NB4 (cell line): ENCODE data around the gene AKR1C2.

Experiments
- MYC ChIP-seq: IDR thresholded peaks from 2 replicates; pipeline ENCODE4 v1.6.1; 2011; ENCODE audit warnings: low read depth, low read length
- TF ChIP-seq, protein P1 (sequence below): IDR thresholded peaks from one replicate; pipeline ENCODE4 v1.5.1; 2012; ENCODE audit warnings: low read depth, low read length
- TF ChIP-seq, protein P2 (sequence below): IDR thresholded peaks from 2 replicates; pipeline ENCODE4 v1.6.1; 2011; ENCODE audit warnings: low read depth, low read length

- TF ChIP-seq, protein P1, sequence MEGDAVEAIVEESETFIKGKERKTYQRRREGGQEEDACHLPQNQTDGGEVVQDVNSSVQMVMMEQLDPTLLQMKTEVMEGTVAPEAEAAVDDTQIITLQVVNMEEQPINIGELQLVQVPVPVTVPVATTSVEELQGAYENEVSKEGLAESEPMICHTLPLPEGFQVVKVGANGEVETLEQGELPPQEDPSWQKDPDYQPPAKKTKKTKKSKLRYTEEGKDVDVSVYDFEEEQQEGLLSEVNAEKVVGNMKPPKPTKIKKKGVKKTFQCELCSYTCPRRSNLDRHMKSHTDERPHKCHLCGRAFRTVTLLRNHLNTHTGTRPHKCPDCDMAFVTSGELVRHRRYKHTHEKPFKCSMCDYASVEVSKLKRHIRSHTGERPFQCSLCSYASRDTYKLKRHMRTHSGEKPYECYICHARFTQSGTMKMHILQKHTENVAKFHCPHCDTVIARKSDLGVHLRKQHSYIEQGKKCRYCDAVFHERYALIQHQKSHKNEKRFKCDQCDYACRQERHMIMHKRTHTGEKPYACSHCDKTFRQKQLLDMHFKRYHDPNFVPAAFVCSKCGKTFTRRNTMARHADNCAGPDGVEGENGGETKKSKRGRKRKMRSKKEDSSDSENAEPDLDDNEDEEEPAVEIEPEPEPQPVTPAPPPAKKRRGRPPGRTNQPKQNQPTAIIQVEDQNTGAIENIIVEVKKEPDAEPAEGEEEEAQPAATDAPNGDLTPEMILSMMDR = no peak
- TF ChIP-seq, protein P2, sequence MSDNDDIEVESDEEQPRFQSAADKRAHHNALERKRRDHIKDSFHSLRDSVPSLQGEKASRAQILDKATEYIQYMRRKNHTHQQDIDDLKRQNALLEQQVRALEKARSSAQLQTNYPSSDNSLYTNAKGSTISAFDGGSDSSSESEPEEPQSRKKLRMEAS = no peak
- TF ChIP-seq MYC = no peak
Observed at GRCh38 chr10:5018134-5018533, 14.5 kb upstream of the AKR1C2 start.
